Measurements from ENCODE around the gene SRGAP2C. TPM values are rescaled to one million over a fixed set of nuclear protein-coding genes. Genes with fewer than 3 reads are reported as not detected.

SRGAP2C gene
- total and polyA plus RNA-seq, 11 donors = 2.2 to 23.2 (median 7.7) TPM

GRCh38 chr1:121408354-121408753 lies 223.6 kb downstream of the SRGAP2C start:
- Histone ChIP-seq H3K27me3 (no peaks in the 10 kb centered on the region), H3K4me1 (peaks cover 0 to 5% (median 0%) of the 10 kb centered on the region in 12 donors), H3K36me3 (no peaks in the 10 kb centered on the region), H3K9me3 (peaks cover 0 to 6% (median 0%) of the 10 kb centered on the region in 12 donors), H3K4me3 (no peak overlapping the region), H3K27ac (no peak overlapping the region)
- no peak for DNase-seq
- intact Hi-C loops (cut with DNase I) = no loop called here
- WGBS, 4 donors = 93 to 97% (median 94%) methylated on average over 1 of the region's 1 CpG
- no peak for TF ChIP-seq POLR2A (IDR thresholded peaks at IDR 0.05)
- no peak for TF ChIP-seq CTCF (IDR thresholded peaks at IDR 0.05)
- no peak for ATAC-seq

- Histone ChIP-seq H3K4me1 (peaks cover 0 to 21% (median 1%) of the 10 kb centered on the region in 12 donors), H3K4me3 (no peak overlapping the region), H3K9me3 (no peaks in the 10 kb centered on the region), H3K27me3 (no peaks in the 10 kb centered on the region), H3K27ac (no peak overlapping the region), H3K36me3 (no peaks in the 10 kb centered on the region)
- intact Hi-C loops (cut with DNase I) = no loop called here
- no peak for TF ChIP-seq CTCF (IDR thresholded peaks at IDR 0.05)
- TF ChIP-seq POLR2A (IDR thresholded peaks at IDR 0.05) = no peak
- WGBS, 4 donors = 92 to 97% (median 94%) methylated on average over 3 of the region's 3 CpGs
- DNase-seq = no peak
- ATAC-seq = no peak
These were observed 229.0 kb downstream of the SRGAP2C start for GRCh38 chr1:121413821-121414220.

- no peak for TF ChIP-seq CTCF (IDR thresholded peaks at IDR 0.05)
- TF ChIP-seq POLR2A (IDR thresholded peaks at IDR 0.05) = no peak
- intact Hi-C loops (cut with DNase I) = loop anchor here in 1 of 10 donors (5.0 kb wide), 1 partner anchor 42 kb away; no protein-coding TSS in a partner anchor
- no peaks in the 10 kb centered on the region for H3K9me3 ChIP-seq
- ATAC-seq = peak; percentile 82 to 100 (median 98)
- peak in 3 of 5 donors; percentile 18 to 71 (median 59) for DNase-seq
- H3K27ac ChIP-seq = peak overlapping the region in 9 of 12 donors; percentile 6 to 61 (median 35)
- no peaks in the 10 kb centered on the region for H3K36me3 ChIP-seq
- H3K27me3 ChIP-seq = no peaks in the 10 kb centered on the region
- peaks cover 0 to 21% (median 1%) of the 10 kb centered on the region in 12 donors for H3K4me1 ChIP-seq
- peak overlapping the region in 1 of 12 donors; percentile 32 for H3K4me3 ChIP-seq
- 39 to 55% (median 50%) methylated on average over 2 of the region's 2 CpGs for WGBS, 4 donors
These were observed 230.1 kb downstream of the SRGAP2C start for GRCh38 chr1:121414905-121415304.

GRCh38 chr1:121417325-121417923 lies 232.6 kb downstream of the SRGAP2C start:
- Histone ChIP-seq H3K4me3 (no peak overlapping the region), H3K27ac (no peak overlapping the region), H3K27me3 (no peaks in the 10 kb centered on the region), H3K4me1 (peaks cover 0 to 21% (median 1%) of the 10 kb centered on the region in 12 donors), H3K9me3 (no peaks in the 10 kb centered on the region), H3K36me3 (no peaks in the 10 kb centered on the region)
- 91 to 94% (median 94%) methylated on average over 6 of the region's 6 CpGs for WGBS, 4 donors
- intact Hi-C loops (cut with DNase I) = loop anchor here in 1 of 10 donors (5.0 kb wide), 1 partner anchor 40 kb away; no protein-coding TSS in a partner anchor
- DNase-seq = no peak
- ATAC-seq = no peak
- TF ChIP-seq POLR2A (IDR thresholded peaks at IDR 0.05) (no peak), CTCF (IDR thresholded peaks at IDR 0.05) (no peak)
